Esophagus muscularis mucosa (tissue), 4 donors: ENCODE data around the gene NACAD. TPM values are rescaled to one million over a fixed set of nuclear protein-coding genes. Genes with fewer than 3 reads are reported as not detected.
A peak's percentile ranks its signal among the peaks of the same experiment; 100 is the strongest.

Experiments
- DNase-seq: peaks from one replicate; pipeline ENCODE4 v3.0.0-alpha.2; 2017; ENCODE audit errors: extremely low spot score
- H3K27ac ChIP-seq, 4 donors: fragments of 200-600 bp; sonication (generic); replicated peaks in 1 of 4; 1 replicate in 3 of 4; 2 replicates in 1 of 4; pipeline ENCODE4 v1.5.1; 2016 to 2019; ENCODE audit warnings: mild to moderate bottlenecking in 1 of 4
- H3K27me3 ChIP-seq, 4 donors: fragments of 200-600 bp; sonication (generic); one replicate each; pipeline versions ENCODE4 v1.5.1 to v1.6.0; 2016 to 2019
- H3K36me3 ChIP-seq, 4 donors: fragments of 200-600 bp; sonication (generic); one replicate each; pipeline ENCODE4 v1.5.1; 2016 to 2019
- H3K4me1 ChIP-seq, 4 donors: fragments of 200-600 bp; sonication (generic); one replicate each; pipeline ENCODE4 v1.5.1; 2016 to 2019
- H3K4me3 ChIP-seq, 4 donors: fragments of 200-600 bp; sonication (generic); 1 replicate in 2 of 4; 2 replicates in 2 of 4; pipeline ENCODE4 v1.5.1; 2016 to 2019; ENCODE audit warnings: mild to moderate bottlenecking in 4 of 4, moderate library complexity in 1 of 4
- H3K9me3 ChIP-seq, 4 donors: fragments of 200-600 bp; sonication (generic); 1 replicate in 3 of 4; 2 replicates in 1 of 4; pipeline ENCODE4 v1.5.1; 2016 to 2019
- CTCF ChIP-seq, 3 experiments: fragments of 200-600 bp in 2 of 3; fragments of 450-650 bp in 1 of 3; sonication (generic) in 2 of 3; IDR thresholded peaks; one replicate each; pipeline ENCODE4 v1.5.1; 2017 to 2019; ENCODE audit warnings: antibody characterized with exemption in 3 of 3, mild to moderate bottlenecking in 2 of 3, moderate library complexity in 1 of 3
- EP300 ChIP-seq: sonication (generic); formaldehyde crosslinking; IDR thresholded peaks from one replicate; pipeline ENCODE4 v1.6.1; 2017; ENCODE audit warnings: antibody characterized with exemption
- POLR2A ChIP-seq: fragments of 450-650 bp; IDR thresholded peaks from one replicate; pipeline ENCODE4 v1.6.1; 2017; ENCODE audit warnings: antibody characterized with exemption, moderate library complexity, mild to moderate bottlenecking, low read depth
- POLR2AphosphoS5 ChIP-seq, 2 donors: sonication (generic); formaldehyde crosslinking; IDR thresholded peaks; one replicate each; pipeline ENCODE4 v1.6.1; 2017; ENCODE audit warnings: antibody characterized with exemption in 2 of 2
- WGBS: methylation state at CpG from one replicate; pipeline ENCODE4 v1.1.5; 2018; 5-methylcytosine and 5-hydroxymethylcytosine counted together
- intact Hi-C: fragments of 100-400 bp; cut with DNase I; formaldehyde crosslinking; loops from one replicate; pipeline ENCODE4 v1.15.1; 2023
- total RNA-seq, 4 donors: library from RNA; depleted of rRNA; stranded (reverse); fragments of >200 nt; gene quantifications; one replicate each; pipeline versions ENCODE4 v1.1.0 to v1.2.1, GENCODE V29; 2016

The NACAD gene
- total RNA-seq, 4 donors from 2014 or later: 7.3 to 15.5 (median 10.8) TPM

DNA sequence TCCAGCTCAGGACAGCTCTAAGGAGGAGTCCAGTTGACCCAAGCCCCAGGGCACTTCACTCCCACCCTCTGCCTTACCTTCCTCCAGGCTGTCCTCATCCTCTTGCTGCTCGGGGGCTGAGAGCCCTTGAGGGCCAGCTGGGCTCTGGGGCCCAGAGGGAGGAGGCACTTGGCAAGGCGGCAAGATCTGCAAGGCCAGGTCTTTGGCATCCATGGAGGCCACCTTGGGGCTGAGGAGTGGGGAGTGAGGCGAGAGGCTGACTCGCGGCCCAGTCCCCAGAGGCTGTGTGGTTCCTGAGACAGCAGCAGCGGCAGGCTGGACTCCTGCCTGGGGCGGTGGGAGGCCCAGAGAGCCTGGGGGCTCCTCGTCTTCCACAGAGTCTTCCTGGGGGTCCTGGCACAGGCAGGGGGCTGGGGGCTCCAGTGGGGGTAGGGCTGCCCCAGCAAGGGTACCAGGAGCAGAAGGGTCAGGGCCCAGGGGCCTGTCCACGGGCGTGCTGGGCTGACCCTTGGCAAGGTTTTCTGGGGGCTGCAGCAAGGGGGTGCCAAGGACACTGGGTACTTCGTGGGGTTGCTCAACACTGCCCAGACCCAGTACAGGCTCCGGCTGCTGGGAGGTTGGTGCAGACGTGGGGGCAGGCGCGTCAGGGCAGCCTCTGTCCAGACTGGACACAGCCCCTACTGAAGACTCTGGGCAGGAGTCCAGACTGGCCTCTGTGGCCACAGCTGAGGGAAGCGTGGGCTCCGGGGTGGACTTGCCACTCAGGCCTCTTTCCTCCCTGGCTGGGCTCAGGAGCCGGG lies 6.5 kb downstream of the NACAD start:
- no peak for TF ChIP-seq CTCF (IDR thresholded peaks at IDR 0.05)
- TF ChIP-seq POLR2A: no peak
- peak overlapping the region in 1 of 4 donors; percentile 53 for H3K27ac ChIP-seq
- H3K36me3 ChIP-seq: peaks cover 0 to 31% (median 18%) of the 10 kb centered on the region in 4 donors
- no peaks in the 10 kb centered on the region for H3K27me3 ChIP-seq
- H3K4me1 ChIP-seq: peaks cover 0 to 7% (median 4%) of the 10 kb centered on the region in 4 donors
- H3K9me3 ChIP-seq: no peaks in the 10 kb centered on the region
- WGBS: 74% methylated on average over 3 of the region's 18 CpGs
- intact Hi-C loops: loop anchor here (10.0 kb wide), 1 partner anchor 77 kb away; the partner anchor contains the start of gene CCM2
- H3K4me3 ChIP-seq: no peak overlapping the region
- DNase-seq: no peak

GRCh38 chr7:45081670-45081974 lies 7.1 kb downstream of the NACAD start:
- no peak for DNase-seq
- no peaks in the 10 kb centered on the region for H3K27me3 ChIP-seq
- peaks cover 0 to 7% (median 4%) of the 10 kb centered on the region in 4 donors for H3K4me1 ChIP-seq
- H3K36me3 ChIP-seq: peaks cover under 1 to 37% (median 24%) of the 10 kb centered on the region in 4 donors
- H3K27ac ChIP-seq: peak overlapping the region in 1 of 4 donors; percentile 53
- no peak overlapping the region for H3K4me3 ChIP-seq
- intact Hi-C loops: loop anchor here (10.0 kb wide), 1 partner anchor 77 kb away; the partner anchor contains the start of gene CCM2
- no peak for TF ChIP-seq POLR2AphosphoS5 (IDR thresholded peaks at IDR 0.05)
- TF ChIP-seq POLR2A: no peak
- no peak for TF ChIP-seq EP300
- 93% methylated on average over 8 of the region's 9 CpGs for WGBS
- no peaks in the 10 kb centered on the region for H3K9me3 ChIP-seq

- TF ChIP-seq POLR2A (no peak), POLR2AphosphoS5 (IDR thresholded peaks at IDR 0.05) (no peak), CTCF (IDR thresholded peaks at IDR 0.05) (no peak), EP300 (no peak)
- DNase-seq: no peak
- WGBS: 92% methylated on average over 12 of the region's 14 CpGs
- intact Hi-C loops: loop anchor here (10.0 kb wide), 1 partner anchor 76 kb away; the partner anchor contains the start of gene CCM2
- H3K36me3 ChIP-seq: peaks cover 6 to 42% (median 29%) of the 10 kb centered on the region in 4 donors
- no peaks in the 10 kb centered on the region for H3K27me3 ChIP-seq
- H3K9me3 ChIP-seq: no peaks in the 10 kb centered on the region
- peaks cover 0 to 7% (median 4%) of the 10 kb centered on the region in 4 donors for H3K4me1 ChIP-seq
- peak overlapping the region in 1 of 4 donors; percentile 53 for H3K27ac ChIP-seq
- H3K4me3 ChIP-seq: no peak overlapping the region
Measured at GRCh38 chr7:45080958-45081669, 7.7 kb downstream of the NACAD start.

GRCh38 chr7:45080265-45080957 lies 8.4 kb downstream of the NACAD start:
- Histone ChIP-seq H3K4me1 (peaks cover 0 to 7% (median 4%) of the 10 kb centered on the region in 4 donors), H3K36me3 (peaks cover 13 to 45% (median 34%) of the 10 kb centered on the region in 4 donors), H3K9me3 (no peaks in the 10 kb centered on the region), H3K27me3 (no peaks in the 10 kb centered on the region), H3K4me3 (no peak overlapping the region), H3K27ac (no peak overlapping the region)
- TF ChIP-seq POLR2A: no peak
- no peak for TF ChIP-seq EP300
- TF ChIP-seq CTCF (IDR thresholded peaks at IDR 0.05): no peak
- no peak for TF ChIP-seq POLR2AphosphoS5 (IDR thresholded peaks at IDR 0.05)
- no peak for DNase-seq
- WGBS: 97% methylated on average over 14 of the region's 17 CpGs
- intact Hi-C loops: loop anchor here (10.0 kb wide), 1 partner anchor 76 kb away; the partner anchor contains the start of gene CCM2
